T-helper 22 cell (primary cell): Measurements from ENCODE around the gene CTAGE1.

ENCODE experiments used
- DNase-seq: peaks from one replicate; pipeline ENCODE4 v3.0.0-alpha.2; 2020; ENCODE audit warnings: low read depth

CTAGE1 gene

DNA sequence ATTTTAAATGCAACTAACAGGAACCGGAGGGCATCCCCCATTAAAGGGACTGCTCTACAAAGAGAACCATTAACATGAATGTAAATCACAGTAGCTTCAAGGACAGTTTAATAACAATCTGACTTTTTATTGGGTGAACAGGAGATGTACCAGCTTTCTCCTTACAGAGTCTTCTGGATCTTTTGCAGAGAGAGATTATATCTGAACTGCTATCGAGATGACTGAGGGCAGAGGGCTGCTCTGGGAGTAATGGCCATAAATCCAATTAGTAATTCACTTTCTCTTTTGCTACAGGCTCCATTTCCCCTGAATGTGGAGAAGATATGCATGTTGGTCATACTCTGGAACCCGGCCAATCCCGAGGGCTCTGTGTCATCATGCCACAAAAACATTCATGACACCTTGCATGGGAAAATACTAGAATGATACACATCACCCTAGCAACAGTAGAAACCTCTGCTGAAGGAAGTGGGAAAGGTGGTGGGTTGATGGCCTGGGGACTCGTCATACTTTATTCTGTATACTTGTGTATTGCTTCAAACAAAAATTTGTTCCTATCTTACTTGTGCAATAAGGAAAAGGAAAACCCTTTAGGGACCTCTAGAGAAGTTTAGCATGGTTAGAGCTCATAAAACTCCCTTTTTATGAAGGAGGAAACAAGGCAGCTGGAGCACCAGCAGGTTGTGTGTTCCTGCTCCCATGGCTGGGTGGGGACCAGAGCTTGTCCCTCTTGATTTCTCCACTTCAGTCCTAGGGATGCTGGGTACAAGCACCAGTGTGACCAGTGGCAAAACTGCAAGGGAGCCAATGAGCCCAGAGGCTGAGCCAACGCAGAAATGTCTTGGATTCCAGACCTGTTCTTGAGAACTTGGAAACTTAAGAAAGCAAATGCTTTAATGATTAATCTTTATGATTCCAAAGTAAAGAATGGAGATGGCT lies 26.0 kb downstream of the CTAGE1 start:
- no peak for DNase-seq

DNA sequence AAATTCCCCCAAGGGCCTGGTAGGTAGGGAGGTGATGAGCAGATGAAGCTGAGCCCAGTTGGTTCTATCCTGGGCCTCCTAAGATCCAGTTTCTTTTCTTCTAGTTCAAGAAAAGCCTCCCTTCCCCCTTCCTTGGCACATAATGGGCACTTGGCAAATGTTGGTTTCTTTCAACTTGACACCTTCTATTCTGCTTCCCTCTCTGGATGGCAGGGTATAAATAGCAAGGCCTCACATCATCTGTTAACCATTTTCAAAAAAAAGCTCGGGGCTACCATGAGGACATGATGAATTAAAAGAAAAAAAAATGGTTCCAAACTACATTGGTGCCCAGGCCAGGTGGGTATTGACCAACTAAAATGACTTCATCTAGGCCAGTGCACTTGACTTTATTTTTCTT lies 29.9 kb downstream of the CTAGE1 start:
- no peak for DNase-seq

DNA sequence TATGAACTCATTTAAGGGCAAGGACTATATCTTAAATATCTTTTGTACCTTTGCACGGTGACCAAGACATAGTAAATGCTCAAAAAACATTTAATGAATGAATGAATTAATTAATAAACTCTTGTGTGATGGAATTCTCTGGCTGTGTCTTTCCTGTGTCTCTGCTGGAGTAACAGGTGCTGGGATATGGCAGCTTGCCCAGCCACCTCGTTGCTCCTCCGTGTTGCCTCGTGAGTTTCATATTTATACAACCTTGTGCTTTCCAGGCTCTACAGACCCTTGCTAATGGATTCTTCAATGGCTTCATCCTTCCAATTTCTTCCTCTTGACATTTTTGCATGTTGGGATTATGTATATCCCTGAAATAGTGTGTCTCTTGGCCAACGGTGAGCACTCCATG lies 30.4 kb downstream of the CTAGE1 start:
- no peak for DNase-seq

DNA sequence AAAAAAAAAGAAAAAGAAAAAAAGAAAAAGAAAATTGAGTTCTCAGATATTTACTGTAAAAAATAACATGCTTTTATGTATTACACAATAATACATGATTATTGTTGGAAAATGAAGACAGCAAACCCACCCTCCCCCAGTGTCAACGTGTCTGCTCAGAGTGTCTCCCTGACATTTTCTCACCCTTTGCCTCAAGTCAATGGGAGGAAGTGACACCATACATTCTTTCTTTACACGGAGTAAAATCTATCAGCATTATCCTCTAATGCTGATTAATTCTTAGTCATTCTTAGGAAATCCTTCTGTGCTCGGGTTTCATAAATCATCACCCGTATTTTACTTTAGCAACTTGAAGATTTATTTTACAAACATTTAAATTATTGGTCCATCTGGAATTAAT lies 32.0 kb downstream of the CTAGE1 start:
- no peak for DNase-seq

DNA sequence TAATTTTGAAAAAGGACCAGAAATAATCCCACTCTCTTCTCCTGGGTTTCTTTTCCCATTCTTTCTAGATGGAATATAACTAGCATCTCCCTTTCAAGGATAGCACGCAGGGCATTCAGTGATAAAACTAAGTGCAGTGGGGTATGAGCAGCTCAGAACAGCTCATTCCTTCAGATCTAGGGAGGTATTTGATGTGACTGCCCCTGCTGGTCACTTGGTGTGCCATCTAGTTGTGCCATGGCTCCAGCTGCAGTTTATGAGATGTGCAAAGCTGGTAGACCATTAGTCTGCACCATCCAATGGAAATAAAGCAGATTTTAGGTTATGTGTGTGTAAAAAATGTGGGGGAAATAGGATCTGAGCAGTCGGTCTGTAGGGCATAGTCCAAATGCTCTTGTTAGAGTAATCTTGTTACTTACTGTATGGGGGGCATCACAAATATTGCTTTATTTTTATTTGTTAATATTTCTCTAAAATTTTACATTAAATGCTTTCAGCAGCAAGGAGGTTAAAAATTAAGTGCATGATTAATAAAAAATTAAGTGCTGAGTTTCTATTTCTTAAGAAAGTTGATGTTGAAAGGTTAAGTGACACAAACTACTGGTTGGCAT lies 38.9 kb downstream of the CTAGE1 start:
- DNase-seq: no peak

DNA sequence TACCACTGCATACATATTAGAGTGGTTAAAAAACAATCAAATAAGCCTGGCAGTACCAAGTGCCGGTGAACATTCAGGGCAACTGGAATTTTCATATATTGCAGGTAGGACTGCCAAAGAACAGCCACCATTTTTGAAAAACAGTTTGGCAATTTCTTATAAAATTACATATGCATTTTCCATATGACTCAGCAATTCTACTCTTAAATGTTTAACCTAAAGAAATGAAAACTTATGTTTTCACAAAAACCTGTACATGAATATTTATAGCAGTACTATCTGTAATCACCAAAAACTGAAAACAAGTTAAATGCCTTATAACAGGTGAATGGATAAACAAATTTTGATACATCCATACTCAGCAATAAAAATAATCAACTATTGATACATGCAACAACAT lies 39.9 kb downstream of the CTAGE1 start:
- no peak for DNase-seq

DNA sequence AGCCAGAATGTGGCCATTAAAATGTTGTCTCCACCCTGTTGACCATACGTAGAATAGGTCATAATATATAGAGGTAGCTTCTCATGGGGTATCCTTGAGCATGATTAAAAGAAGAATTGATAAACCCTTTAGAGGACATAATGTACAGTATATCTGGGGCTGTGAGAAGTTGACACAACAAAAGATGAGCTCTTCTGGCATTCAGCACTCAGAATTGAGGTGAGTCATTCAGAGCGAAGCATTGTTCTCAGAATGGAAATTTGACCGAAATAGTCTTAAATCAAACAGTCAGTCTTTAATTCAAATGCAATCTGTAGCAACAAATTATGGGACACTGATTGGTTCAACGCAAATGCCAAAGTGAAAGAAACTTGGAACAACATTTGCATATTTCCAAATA lies 47.3 kb downstream of the CTAGE1 start:
- no peak for DNase-seq

DNA sequence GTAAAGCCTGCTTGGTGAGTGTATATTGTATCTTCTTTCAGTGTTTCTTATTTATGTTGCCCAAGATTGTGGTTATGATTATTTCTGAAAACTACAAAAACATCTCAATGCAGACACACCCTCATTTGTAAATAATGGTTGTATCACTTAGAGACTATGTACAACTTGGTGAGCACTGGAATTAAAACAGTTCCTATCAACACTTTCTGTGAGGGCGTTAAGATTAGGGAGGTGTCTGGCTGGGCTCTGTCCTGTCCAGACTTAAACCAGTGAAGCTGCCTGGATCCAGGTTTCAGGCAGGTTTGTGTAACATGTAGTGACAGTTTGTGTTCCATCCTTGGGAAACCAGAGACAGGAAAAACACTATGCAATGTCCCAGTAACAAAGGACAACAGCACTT lies 49.7 kb downstream of the CTAGE1 start:
- DNase-seq: no peak

DNA sequence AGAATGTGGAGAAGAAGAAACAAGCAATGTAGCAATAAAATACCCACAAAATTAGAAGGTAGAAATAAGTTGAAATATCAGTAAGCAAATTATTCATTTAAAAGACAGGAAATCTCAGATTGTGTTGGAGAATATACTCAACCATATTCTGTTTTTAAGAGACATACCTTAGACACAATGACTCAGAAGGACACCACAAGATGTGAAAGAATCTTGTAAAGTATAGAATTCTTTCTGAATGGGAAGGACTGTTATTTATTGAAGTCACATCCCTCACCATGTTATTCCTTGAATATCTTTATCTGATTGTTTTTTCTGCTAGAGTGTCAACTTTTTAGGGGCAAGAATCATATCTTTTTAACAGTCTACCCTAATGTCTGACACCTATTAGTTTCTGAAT lies 50.4 kb downstream of the CTAGE1 start:
- no peak for DNase-seq

DNA sequence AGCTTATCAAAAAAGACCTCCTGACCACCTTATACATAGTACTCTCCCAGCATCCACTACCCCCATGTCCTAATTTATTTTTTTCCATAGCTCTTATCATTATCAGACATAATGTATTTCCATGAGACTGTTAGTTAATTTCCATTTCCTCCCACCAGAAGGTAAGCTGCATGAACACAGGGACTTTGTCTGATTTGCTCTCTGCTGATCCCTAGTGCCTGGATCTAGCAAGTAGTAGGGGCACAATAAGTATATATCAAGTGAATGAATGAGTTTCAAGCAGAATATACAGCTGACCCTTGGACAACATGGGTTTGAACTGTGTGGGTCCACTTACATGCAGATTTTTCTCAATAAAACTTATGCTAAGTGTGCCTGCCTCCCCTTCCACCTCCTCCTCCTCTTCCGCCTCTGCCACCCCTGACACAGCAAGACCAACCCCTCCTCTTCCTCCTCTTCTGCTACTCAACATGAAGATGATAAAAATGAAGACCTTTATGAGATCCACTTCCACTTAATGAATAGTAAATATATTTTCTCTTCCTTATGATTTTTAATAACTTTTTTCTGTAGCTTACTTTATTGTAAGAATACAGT lies 53.8 kb downstream of the CTAGE1 start:
- no peak for DNase-seq
